ENCODE results near the gene FAM110D. TPM values are rescaled to one million over a fixed set of nuclear protein-coding genes. Genes with fewer than 3 reads are reported as not detected.

Gene FAM110D
- total RNA-seq, 4 donors from 2014 or later, result 0.57 to 9.1 (median 3.2) TPM

- WGBS, 2 donors, result 76 to 83% methylated on average over 4 of the region's 4 CpGs
- intact Hi-C loops (cut with DNase I; ENCODE audit: low total_unique reads), result no loop called here
- no peak for DNase-seq (ENCODE audit: low spot score in 2 of 2)
- TF ChIP-seq CTCF (IDR thresholded peaks at IDR 0.05) (no peak), POLR2A (IDR thresholded peaks at IDR 0.05) (no peak)
- no peak overlapping the region for H3K4me3 ChIP-seq (ENCODE audit: low read depth, poor library complexity, severe bottlenecking)
These were observed 34.2 kb upstream of the FAM110D start for GRCh38 chr1:26124418-26125331.

GRCh38 chr1:26125382-26125781 is 33.5 kb upstream of the FAM110D start:
- intact Hi-C loops (cut with DNase I; ENCODE audit: low total_unique reads), result no loop called here
- TF ChIP-seq CTCF (IDR thresholded peaks at IDR 0.05) (no peak), POLR2A (IDR thresholded peaks at IDR 0.05) (no peak)
- H3K4me3 ChIP-seq (ENCODE audit: low read depth, poor library complexity, severe bottlenecking), result no peak overlapping the region

GRCh38 chr1:26125946-26126320 is 32.9 kb upstream of the FAM110D start:
- WGBS, 2 donors, result 50 to 58% methylated on average over 1 of the region's 1 CpG
- H3K4me3 ChIP-seq (ENCODE audit: low read depth, poor library complexity, severe bottlenecking), result no peak overlapping the region
- TF ChIP-seq CTCF (IDR thresholded peaks at IDR 0.05), result no peak
- TF ChIP-seq POLR2A (IDR thresholded peaks at IDR 0.05), result no peak
- DNase-seq (ENCODE audit: low spot score in 2 of 2), result no peak
- intact Hi-C loops (cut with DNase I; ENCODE audit: low total_unique reads), result no loop called here

More at GRCh38 chr1:26125382-26125781, 33.5 kb upstream of the FAM110D start:
- no peak for DNase-seq (ENCODE audit: low spot score in 2 of 2)

GRCh38 chr1:26126321-26127084 is 32.4 kb upstream of the FAM110D start:
- no peak overlapping the region for H3K4me3 ChIP-seq (ENCODE audit: low read depth, poor library complexity, severe bottlenecking)
- WGBS, 2 donors, result 53 to 55% methylated on average over 9 of the region's 9 CpGs
- DNase-seq (ENCODE audit: low spot score in 2 of 2), result peak in 1 of 2 donors; percentile 43
- no peak for TF ChIP-seq CTCF (IDR thresholded peaks at IDR 0.05)
- no peak for TF ChIP-seq POLR2A (IDR thresholded peaks at IDR 0.05)
- intact Hi-C loops (cut with DNase I; ENCODE audit: low total_unique reads), result no loop called here

GRCh38 chr1:26127235-26128163 is 31.4 kb upstream of the FAM110D start:
- H3K4me3 ChIP-seq (ENCODE audit: low read depth, poor library complexity, severe bottlenecking), result no peak overlapping the region
- TF ChIP-seq POLR2A (IDR thresholded peaks at IDR 0.05) (no peak), CTCF (IDR thresholded peaks at IDR 0.05) (no peak)
- intact Hi-C loops (cut with DNase I; ENCODE audit: low total_unique reads), result no loop called here
- no peak for DNase-seq (ENCODE audit: low spot score in 2 of 2)
- WGBS, 2 donors, result 33 to 34% methylated on average over 13 of the region's 13 CpGs

Measured in lower leg skin (tissue), 4 donors.